Thyroid gland (tissue), 4 donors: Measurements from ENCODE around the gene HSP90AA1. TPM values are rescaled to one million over a fixed set of nuclear protein-coding genes. Genes with fewer than 3 reads are reported as not detected.
A peak's percentile ranks its signal among the peaks of the same experiment; 100 is the strongest.

ENCODE experiments used
- DNase-seq, 2 donors: peaks; one replicate each; pipeline ENCODE4 v3.0.0-alpha.2; 2019
- H3K27ac ChIP-seq, 3 donors: fragments of 200-600 bp; sonication (generic); 1 replicate in 2 of 3; 2 replicates in 1 of 3; pipeline ENCODE4 v1.5.1; 2016 to 2019; ENCODE audit warnings: mild to moderate bottlenecking in 1 of 3, moderate library complexity in 1 of 3
- H3K27me3 ChIP-seq: fragments of 200-600 bp; sonication (generic); one replicate; pipeline ENCODE4 v1.5.1; 2019
- H3K36me3 ChIP-seq, 2 donors: fragments of 200-600 bp; sonication (generic); one replicate each; pipeline ENCODE4 v1.5.1; 2016 to 2019
- H3K4me1 ChIP-seq, 2 donors: fragments of 200-600 bp; sonication (generic); one replicate each; pipeline ENCODE4 v1.5.1; 2017 to 2019
- H3K4me3 ChIP-seq, 3 donors: fragments of 200-600 bp; sonication (generic); replicated peaks in 1 of 3; 1 replicate in 2 of 3; 2 replicates in 1 of 3; pipeline ENCODE4 v1.5.1; 2016; ENCODE audit warnings: mild to moderate bottlenecking in 1 of 3
- H3K9me3 ChIP-seq: fragments of 200-600 bp; sonication (generic); one replicate; pipeline ENCODE4 v1.5.1; 2017
- CTCF ChIP-seq, 6 experiments: fragments of 200-600 bp in 3 of 6; fragments of 450-650 bp in 3 of 6; sonication (generic) in 3 of 6; IDR thresholded peaks; one replicate each; pipeline ENCODE4 v1.5.1; 2016 to 2019; ENCODE audit warnings: antibody characterized with exemption in 6 of 6, mild to moderate bottlenecking in 2 of 6, inconsistent platforms in 1 of 6, moderate library complexity in 1 of 6
- POLR2A ChIP-seq, 2 donors: fragments of 450-650 bp; IDR thresholded peaks; one replicate each; pipeline ENCODE4 v1.6.1; 2017; ENCODE audit warnings: antibody characterized with exemption in 2 of 2, mild to moderate bottlenecking in 2 of 2, moderate library complexity in 1 of 2
- WGBS, 2 donors: methylation state at CpG; one replicate each; pipeline ENCODE4 v1.1.5; 2017; 5-methylcytosine and 5-hydroxymethylcytosine counted together
- intact Hi-C: fragments of 100-400 bp; cut with DNase I; formaldehyde crosslinking; loops from one replicate; pipeline ENCODE4 v1.15.1; 2023
- total RNA-seq, 4 donors: library from RNA; depleted of rRNA; stranded (reverse); fragments of >200 nt; gene quantifications; one replicate each; pipeline ENCODE4 v1.2.3, GENCODE V29; 2016

The HSP90AA1 gene
- total RNA-seq, 4 donors from 2014 or later = 217 to 405 (median 278) TPM

- intact Hi-C loops = no loop called here
- DNase-seq = peak; percentile 30 to 37
- TF ChIP-seq CTCF (IDR thresholded peaks at IDR 0.05) (no peak), POLR2A (IDR thresholded peaks at IDR 0.05) (peak in 1 of 2 donors; percentile 22)
- 41 to 46% methylated on average over 32 to 39 of the region's 39 CpGs for whole genome bisulfite sequencing, 2 donors
- peaks cover 20 to 24% of the 10 kb centered on the region in 2 donors for H3K36me3 ChIP-seq
- H3K27me3 ChIP-seq = no peaks in the 10 kb centered on the region
- peak overlapping the region; percentile 98 to 100 (median 100) for H3K27ac ChIP-seq
- no peaks in the 10 kb centered on the region for H3K9me3 ChIP-seq
- H3K4me3 ChIP-seq = peak overlapping the region in 2 of 3 donors; percentile 67 to 74
- peaks cover 39 to 41% of the 10 kb centered on the region in 2 donors for H3K4me1 ChIP-seq
Measured at GRCh38 chr14:102088012-102088792, 1.4 kb upstream of the HSP90AA1 start.

GRCh38 chr14:102087762-102088011 lies 843 bp upstream of the HSP90AA1 start:
- H3K4me3 ChIP-seq = peak overlapping the region in 2 of 3 donors; percentile 67 to 74
- WGBS, 2 donors = 7 to 15% methylated on average over 11 of the region's 11 CpGs
- H3K27me3 ChIP-seq = no peaks in the 10 kb centered on the region
- no peak for DNase-seq
- H3K27ac ChIP-seq = peak overlapping the region; percentile 98 to 100 (median 100)
- peaks cover 41 to 42% of the 10 kb centered on the region in 2 donors for H3K4me1 ChIP-seq
- no peaks in the 10 kb centered on the region for H3K9me3 ChIP-seq
- TF ChIP-seq CTCF (IDR thresholded peaks at IDR 0.05) (no peak), POLR2A (IDR thresholded peaks at IDR 0.05) (no peak)
- H3K36me3 ChIP-seq = peaks cover 25 to 29% of the 10 kb centered on the region in 2 donors
- intact Hi-C loops = no loop called here

- Histone ChIP-seq H3K27ac (peak overlapping the region; percentile 96 to 100 (median 100)), H3K27me3 (no peaks in the 10 kb centered on the region), H3K4me1 (peaks cover 40 to 42% of the 10 kb centered on the region in 2 donors), H3K36me3 (peaks cover 36 to 39% of the 10 kb centered on the region in 2 donors), H3K4me3 (peak overlapping the region; percentile 53 to 94 (median 67)), H3K9me3 (no peaks in the 10 kb centered on the region)
- WGBS, 2 donors = 0% methylated on average over 13 of the region's 32 CpGs; no CpG with 5 or more reads in 1 of the 2 donors
- intact Hi-C loops = no loop called here
- DNase-seq = no peak
- no peak for TF ChIP-seq POLR2A (IDR thresholded peaks at IDR 0.05)
- TF ChIP-seq CTCF (IDR thresholded peaks at IDR 0.05) = peak in 1 of 6 experiments; percentile 17
Measured at GRCh38 chr14:102086709-102086971, 204 bp downstream of the HSP90AA1 start.

GRCh38 chr14:102085948-102086708 lies 716 bp downstream of the HSP90AA1 start:
- no peaks in the 10 kb centered on the region for H3K9me3 ChIP-seq
- 3 to 4% methylated on average over 33 to 39 of the region's 49 CpGs for WGBS, 2 donors
- peak overlapping the region; percentile 53 to 94 (median 67) for H3K4me3 ChIP-seq
- TF ChIP-seq CTCF (IDR thresholded peaks at IDR 0.05) (no peak), POLR2A (IDR thresholded peaks at IDR 0.05) (no peak)
- intact Hi-C loops = no loop called here
- H3K27me3 ChIP-seq = no peaks in the 10 kb centered on the region
- peak overlapping the region; percentile 96 to 100 (median 100) for H3K27ac ChIP-seq
- peaks cover 41 to 45% of the 10 kb centered on the region in 2 donors for H3K36me3 ChIP-seq
- peaks cover 35 to 42% of the 10 kb centered on the region in 2 donors for H3K4me1 ChIP-seq
- DNase-seq = peak; percentile 47 to 52

GRCh38 chr14:102085488-102085887 lies 1.4 kb downstream of the HSP90AA1 start:
- no peaks in the 10 kb centered on the region for H3K9me3 ChIP-seq
- H3K27ac ChIP-seq = peak overlapping the region in 2 of 3 donors; percentile 100
- H3K4me3 ChIP-seq = peak overlapping the region in 1 of 3 donors; percentile 67
- intact Hi-C loops = no loop called here
- TF ChIP-seq POLR2A (IDR thresholded peaks at IDR 0.05) (no peak), CTCF (IDR thresholded peaks at IDR 0.05) (no peak)
- peaks cover 47 to 51% of the 10 kb centered on the region in 2 donors for H3K36me3 ChIP-seq
- WGBS, 2 donors = 44 to 47% methylated on average over 10 of the region's 10 CpGs
- no peak for DNase-seq
- peaks cover 35 to 42% of the 10 kb centered on the region in 2 donors for H3K4me1 ChIP-seq
- H3K27me3 ChIP-seq = no peaks in the 10 kb centered on the region
